Gastroesophageal sphincter (tissue), 4 donors: Measurements from ENCODE around the gene CR1. TPM values are rescaled to one million over a fixed set of nuclear protein-coding genes. Genes with fewer than 3 reads are reported as not detected.

Experiments
- ATAC-seq: fragments of 150-250 bp; one replicate; pipeline ENCODE4 v1.9.1; 2016; ENCODE audit warnings: mild to moderate bottlenecking, moderate library complexity
- H3K27ac ChIP-seq, 4 donors: fragments of 200-600 bp; sonication (generic) in 3 of 4; 1 replicate in 3 of 4; 2 replicates in 1 of 4; pipeline ENCODE4 v1.5.1; 2016 to 2019
- H3K27me3 ChIP-seq: fragments of 200-600 bp; sonication (generic); one replicate; pipeline ENCODE4 v1.5.1; 2019
- H3K36me3 ChIP-seq, 2 donors: fragments of 200-600 bp; sonication (generic); one replicate each; pipeline ENCODE4 v1.5.1; 2019; ENCODE audit warnings: control low read depth in 1 of 2
- H3K4me1 ChIP-seq, 3 donors: fragments of 200-600 bp; sonication (generic); 1 replicate in 2 of 3; 2 replicates in 1 of 3; pipeline ENCODE4 v1.5.1; 2016 to 2019; ENCODE audit warnings: control low read depth in 2 of 3
- H3K4me3 ChIP-seq, 2 donors: fragments of 200-600 bp; sonication (generic); one replicate each; pipeline ENCODE4 v1.5.1; 2019; ENCODE audit warnings: mild to moderate bottlenecking in 1 of 2, moderate library complexity in 1 of 2
- H3K9me3 ChIP-seq, 3 donors: fragments of 200-600 bp; sonication (generic); one replicate each; pipeline ENCODE4 v1.5.1; 2017 to 2019; ENCODE audit warnings: control low read depth in 2 of 3
- EP300 ChIP-seq: sonication (generic); formaldehyde crosslinking; IDR thresholded peaks from one replicate; pipeline ENCODE4 v1.6.1; 2017; ENCODE audit warnings: antibody characterized with exemption, mild to moderate bottlenecking
- POLR2A ChIP-seq, 2 donors: fragments of 450-650 bp; IDR thresholded peaks; one replicate each; pipeline ENCODE4 v1.6.1; 2017; ENCODE audit warnings: antibody characterized with exemption in 2 of 2, mild to moderate bottlenecking in 2 of 2, moderate library complexity in 1 of 2
- POLR2AphosphoS5 ChIP-seq: sonication (generic); formaldehyde crosslinking; IDR thresholded peaks from one replicate; pipeline ENCODE4 v1.6.1; 2017; ENCODE audit warnings: antibody characterized with exemption
- whole genome bisulfite sequencing, 2 donors: methylation state at CpG; one replicate each; pipeline ENCODE4 v1.1.5; 2018; ENCODE audit warnings: low coverage in 1 of 2; 5-methylcytosine and 5-hydroxymethylcytosine counted together
- total RNA-seq, 4 donors: library from RNA; depleted of rRNA; stranded (reverse); fragments of >200 nt; gene quantifications; one replicate each; pipeline ENCODE4 v1.1.0, GENCODE V29; 2016
- TF ChIP-seq, protein P1 (sequence below), 4 experiments: fragments of 200-600 bp in 2 of 4; fragments of 450-650 bp in 2 of 4; sonication (generic) in 1 of 4; IDR thresholded peaks; one replicate each; pipeline ENCODE4 v1.5.1; 2017 to 2019; ENCODE audit warnings: antibody characterized with exemption in 4 of 4, mild to moderate bottlenecking in 2 of 4, moderate library complexity in 2 of 4

The CR1 gene
- total RNA-seq, result 10 to 100 TPM in 1 of 4 donors, 1 to 10 TPM in 3; 1.1 to 15.9 (median 4.3) TPM

DNA sequence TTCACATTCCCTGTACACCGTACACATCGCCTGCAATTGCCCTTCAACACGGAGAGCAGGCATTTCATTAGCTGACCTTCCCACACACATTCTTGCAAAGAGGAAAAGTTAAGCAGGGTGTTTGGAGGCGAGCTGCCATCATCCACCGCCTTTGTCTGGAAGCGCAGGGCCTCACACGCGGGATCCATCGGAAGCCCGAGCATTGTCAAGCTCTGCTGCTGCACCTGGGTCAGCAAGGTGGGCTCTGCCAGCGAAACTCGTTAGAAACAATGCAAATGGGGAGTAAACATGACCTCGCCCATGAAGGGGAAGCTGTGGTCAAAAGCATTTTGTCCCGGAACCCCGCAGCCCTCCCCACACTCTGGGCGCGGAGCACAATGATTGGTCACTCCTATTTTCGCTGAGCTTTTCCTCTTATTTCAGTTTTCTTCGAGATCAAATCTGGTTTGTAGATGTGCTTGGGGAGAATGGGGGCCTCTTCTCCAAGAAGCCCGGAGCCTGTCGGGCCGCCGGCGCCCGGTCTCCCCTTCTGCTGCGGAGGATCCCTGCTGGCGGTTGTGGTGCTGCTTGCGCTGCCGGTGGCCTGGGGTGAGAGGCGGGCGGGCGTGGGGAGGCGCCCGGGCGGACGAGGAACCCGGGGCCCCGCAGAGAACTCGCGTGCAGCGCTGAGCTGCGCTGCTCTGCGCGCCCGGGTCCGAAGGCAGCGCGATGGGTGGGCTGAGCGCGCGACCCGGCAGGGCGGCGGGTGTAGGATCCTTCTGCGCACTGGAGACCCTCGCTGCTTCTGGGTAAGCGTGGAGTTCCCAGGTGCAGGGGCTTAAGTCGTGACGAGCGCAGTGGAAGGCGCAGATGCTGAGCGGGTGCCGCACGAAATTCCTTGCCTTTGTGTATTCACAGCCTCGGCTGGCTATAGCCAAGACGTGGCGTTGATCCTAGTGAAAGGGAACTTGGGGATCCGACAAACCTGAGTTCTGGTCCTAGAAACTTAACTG is at the start of gene CR1:
Gene CR1, plus strand, starts transcription at position 357 of the 992 bp plus-strand sequence. Its CDS starts 111 bp downstream, at position 468.
- peak in 1 of 2 donors; percentile 16 for TF ChIP-seq POLR2A (IDR thresholded peaks at IDR 0.05)
- TF ChIP-seq, protein P1, sequence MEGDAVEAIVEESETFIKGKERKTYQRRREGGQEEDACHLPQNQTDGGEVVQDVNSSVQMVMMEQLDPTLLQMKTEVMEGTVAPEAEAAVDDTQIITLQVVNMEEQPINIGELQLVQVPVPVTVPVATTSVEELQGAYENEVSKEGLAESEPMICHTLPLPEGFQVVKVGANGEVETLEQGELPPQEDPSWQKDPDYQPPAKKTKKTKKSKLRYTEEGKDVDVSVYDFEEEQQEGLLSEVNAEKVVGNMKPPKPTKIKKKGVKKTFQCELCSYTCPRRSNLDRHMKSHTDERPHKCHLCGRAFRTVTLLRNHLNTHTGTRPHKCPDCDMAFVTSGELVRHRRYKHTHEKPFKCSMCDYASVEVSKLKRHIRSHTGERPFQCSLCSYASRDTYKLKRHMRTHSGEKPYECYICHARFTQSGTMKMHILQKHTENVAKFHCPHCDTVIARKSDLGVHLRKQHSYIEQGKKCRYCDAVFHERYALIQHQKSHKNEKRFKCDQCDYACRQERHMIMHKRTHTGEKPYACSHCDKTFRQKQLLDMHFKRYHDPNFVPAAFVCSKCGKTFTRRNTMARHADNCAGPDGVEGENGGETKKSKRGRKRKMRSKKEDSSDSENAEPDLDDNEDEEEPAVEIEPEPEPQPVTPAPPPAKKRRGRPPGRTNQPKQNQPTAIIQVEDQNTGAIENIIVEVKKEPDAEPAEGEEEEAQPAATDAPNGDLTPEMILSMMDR (IDR thresholded peaks at IDR 0.05), result no peak
- TF ChIP-seq EP300, result no peak
- TF ChIP-seq POLR2AphosphoS5, result no peak
- peaks cover 77% of the 10 kb centered on the region for H3K27me3 ChIP-seq
- ATAC-seq, result peak; percentile 25

GRCh38 chr1:207453710-207454045 is 42.3 kb upstream of the CR1 start:
- peak overlapping the region in 1 of 2 donors; percentile 51 for H3K4me3 ChIP-seq
- H3K27me3 ChIP-seq, result peaks cover 79% of the 10 kb centered on the region
- H3K36me3 ChIP-seq, result no peaks in the 10 kb centered on the region
- TF ChIP-seq EP300, result no peak
- TF ChIP-seq, protein P1 (IDR thresholded peaks at IDR 0.05), result no peak
- no peak for TF ChIP-seq POLR2A (IDR thresholded peaks at IDR 0.05)
- no peak for TF ChIP-seq POLR2AphosphoS5
- H3K9me3 ChIP-seq, result no peaks in the 10 kb centered on the region
- ATAC-seq, result no peak
- H3K27ac ChIP-seq, result no peak overlapping the region
- WGBS, 2 donors, result 0 to 11% methylated on average over 1 of the region's 1 CpG
- H3K4me1 ChIP-seq, result peaks cover 0 to 16% (median 8%) of the 10 kb centered on the region in 3 donors

More for the DNA sequence above, at the start of gene CR1:
- Histone ChIP-seq H3K9me3 (no peaks in the 10 kb centered on the region), H3K4me3 (peak within 1 kb of the TSS; percentile 5 to 49), H3K36me3 (no peaks in the 10 kb centered on the region), H3K4me1 (peaks cover 0 to 12% (median 0%) of the 10 kb centered on the region in 3 donors), H3K27ac (peak within 1 kb of the TSS in 1 of 4 donors; percentile 10)
- WGBS, 2 donors, result 6 to 19% methylated on average over 6 to 8 of the region's 68 CpGs

DNA sequence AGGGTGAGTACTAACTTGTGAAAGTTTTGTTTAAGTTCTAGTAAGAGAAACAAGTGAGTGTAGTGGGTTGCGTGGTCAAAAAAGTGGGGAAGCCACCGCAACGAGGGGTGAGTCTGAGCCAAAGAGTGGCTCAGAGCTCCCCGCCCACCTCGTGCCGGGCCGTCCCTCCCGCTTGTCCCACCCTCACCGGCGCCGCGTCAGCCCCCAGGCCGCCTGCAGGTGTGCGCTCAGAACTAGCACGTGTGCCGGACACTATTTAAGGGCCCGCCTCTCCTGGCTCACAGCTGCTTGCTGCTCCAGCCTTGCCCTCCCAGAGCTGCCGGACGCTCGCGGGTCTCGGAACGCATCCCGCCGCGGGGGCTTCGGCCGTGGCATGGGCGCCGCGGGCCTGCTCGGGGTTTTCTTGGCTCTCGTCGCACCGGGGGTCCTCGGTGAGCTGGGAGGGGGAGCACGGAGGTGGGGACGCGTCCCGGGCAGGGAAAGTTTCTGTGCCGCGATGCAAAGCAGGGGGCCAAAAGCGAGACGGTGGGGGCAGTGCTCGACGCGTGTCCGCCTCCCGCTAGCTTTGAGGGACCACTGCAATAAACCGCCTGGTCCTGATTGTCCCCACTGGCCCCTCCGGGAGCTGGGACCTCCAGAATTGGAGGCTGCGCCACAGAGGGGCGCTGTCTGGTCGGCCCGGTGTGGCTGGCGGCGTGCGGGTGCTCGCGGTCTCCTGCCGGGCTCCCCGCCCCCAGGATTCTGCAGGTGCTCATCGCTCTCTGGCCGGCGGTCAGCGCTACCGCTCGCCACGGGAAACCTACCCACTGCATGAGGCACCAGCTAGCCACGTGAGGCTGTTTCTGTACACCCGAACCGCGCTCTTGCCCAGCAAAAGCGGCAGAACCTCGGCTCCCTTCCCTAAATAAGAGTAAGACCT is 41.7 kb upstream of the CR1 start, which contains the start of gene CR2:
Gene CR2, plus strand, starts transcription at position 283 of the 919 bp plus-strand sequence. Its CDS starts 91 bp downstream, at position 374.
- H3K9me3 ChIP-seq, result no peaks in the 10 kb centered on the region
- 0 to 3% methylated on average over 6 to 10 of the region's 75 CpGs for WGBS, 2 donors
- no peak for ATAC-seq
- peak within 1 kb of the TSS; percentile 15 to 51 for H3K4me3 ChIP-seq
- H3K27ac ChIP-seq, result no peak within 1 kb of the TSS
- H3K4me1 ChIP-seq, result peaks cover 0 to 16% (median 8%) of the 10 kb centered on the region in 3 donors
- H3K36me3 ChIP-seq, result no peaks in the 10 kb centered on the region
- peaks cover 74% of the 10 kb centered on the region for H3K27me3 ChIP-seq
- no peak for TF ChIP-seq POLR2AphosphoS5

GRCh38 chr1:207455183-207455754 is 40.7 kb upstream of the CR1 start:
- peaks cover 64% of the 10 kb centered on the region for H3K27me3 ChIP-seq
- H3K9me3 ChIP-seq, result no peaks in the 10 kb centered on the region
- H3K27ac ChIP-seq, result no peak overlapping the region
- H3K36me3 ChIP-seq, result no peaks in the 10 kb centered on the region
- WGBS, 2 donors, result 40 to 56% methylated on average over 6 of the region's 6 CpGs
- TF ChIP-seq EP300 (no peak), POLR2A (IDR thresholded peaks at IDR 0.05) (no peak), POLR2AphosphoS5 (no peak)
- TF ChIP-seq, protein P1 (IDR thresholded peaks at IDR 0.05), result no peak
- peaks cover 0 to 16% (median 8%) of the 10 kb centered on the region in 3 donors for H3K4me1 ChIP-seq
- no peak overlapping the region for H3K4me3 ChIP-seq
- no peak for ATAC-seq
